Transverse colon (tissue), 4 donors: Measurements from ENCODE around the gene CNTNAP2. TPM values are rescaled to one million over a fixed set of nuclear protein-coding genes. Genes with fewer than 3 reads are reported as not detected.

Experiments
- DNase-seq: peaks from one replicate; pipeline ENCODE4 v3.0.0-alpha.2; 2019
- H3K27ac ChIP-seq, 4 donors: fragments of 200-600 bp; sonication (generic); 2 replicates each; pipeline ENCODE4 v1.5.1; 2016 to 2018; ENCODE audit warnings: inconsistent platforms in 4 of 4
- H3K27me3 ChIP-seq: fragments of 200-600 bp; sonication (generic); 2 replicates; pipeline ENCODE4 v1.5.1; 2017; ENCODE audit warnings: inconsistent platforms
- H3K36me3 ChIP-seq, 4 donors: fragments of 200-600 bp; sonication (generic); 2 replicates each; pipeline ENCODE4 v1.5.1; 2017 to 2019; ENCODE audit warnings: inconsistent platforms in 4 of 4
- H3K4me1 ChIP-seq, 4 donors: fragments of 200-600 bp; sonication (generic); 2 replicates each; pipeline ENCODE4 v1.5.1; 2017 to 2020; ENCODE audit warnings: inconsistent platforms in 4 of 4
- H3K4me3 ChIP-seq, 4 donors: fragments of 200-600 bp; sonication (generic); 1 replicate in 1 of 4; 2 replicates in 3 of 4; pipeline versions ENCODE4 v1.5.1 to v1.6.1; 2017 to 2019; ENCODE audit warnings: inconsistent platforms in 4 of 4
- H3K9me3 ChIP-seq, 2 donors: fragments of 200-600 bp; sonication (generic); 2 replicates each; pipeline ENCODE4 v1.5.1; 2017 to 2019; ENCODE audit warnings: inconsistent platforms in 2 of 2
- EP300 ChIP-seq: sonication (generic); formaldehyde crosslinking; IDR thresholded peaks from one replicate; pipeline ENCODE4 v1.6.1; 2017; ENCODE audit warnings: antibody characterized with exemption, low read depth
- POLR2A ChIP-seq: fragments of 450-650 bp; IDR thresholded peaks from one replicate; pipeline ENCODE4 v1.6.1; 2016; ENCODE audit warnings: antibody characterized with exemption, mild to moderate bottlenecking, moderate library complexity
- POLR2AphosphoS5 ChIP-seq, 3 donors: sonication (generic); formaldehyde crosslinking; IDR thresholded peaks; one replicate each; pipeline ENCODE4 v1.6.1; 2016; ENCODE audit warnings: antibody characterized with exemption in 3 of 3
- WGBS, 2 donors: methylation state at CpG; one replicate each; pipeline ENCODE4 v1.1.5; 2018; ENCODE audit warnings: low coverage in 1 of 2; 5-methylcytosine and 5-hydroxymethylcytosine counted together
- in situ Hi-C, 4 donors: fragments of 200-750 bp; cut with MboI; loops; one replicate each; pipeline versions ENCODE4 v1.15.0 to v1.15.1; 2017; ENCODE audit warnings: low sequenced_read_pairs in 3 of 4, low pct_ligation_motif_present in 1 of 4, low pct_unique_long_range_greater_than_20kb in 1 of 4
- intact Hi-C: fragments of 100-400 bp; cut with DNase I; formaldehyde crosslinking; loops from one replicate; pipeline ENCODE4 v1.15.1; 2023; ENCODE audit warnings: low total_unique reads
- total RNA-seq, 4 donors: library from RNA; depleted of rRNA; stranded (reverse); fragments of >200 nt; gene quantifications; one replicate each; pipeline ENCODE4 v1.1.0, GENCODE V29; 2016
- TF ChIP-seq, protein P1 (sequence below), 5 experiments: fragments of 200-600 bp in 3 of 5; fragments of 450-650 bp in 2 of 5; sonication (generic) in 3 of 5; IDR thresholded peaks; 1 replicate in 2 of 5; 2 replicates in 3 of 5; pipeline ENCODE4 v1.5.1; 2016 to 2017; ENCODE audit warnings: antibody characterized with exemption in 5 of 5, inconsistent platforms in 3 of 5, mild to moderate bottlenecking in 2 of 5, moderate library complexity in 1 of 5

Gene CNTNAP2
- total RNA-seq, 4 donors from 2014 or later = 0.60 to 2.9 (median 2.4) TPM

DNA sequence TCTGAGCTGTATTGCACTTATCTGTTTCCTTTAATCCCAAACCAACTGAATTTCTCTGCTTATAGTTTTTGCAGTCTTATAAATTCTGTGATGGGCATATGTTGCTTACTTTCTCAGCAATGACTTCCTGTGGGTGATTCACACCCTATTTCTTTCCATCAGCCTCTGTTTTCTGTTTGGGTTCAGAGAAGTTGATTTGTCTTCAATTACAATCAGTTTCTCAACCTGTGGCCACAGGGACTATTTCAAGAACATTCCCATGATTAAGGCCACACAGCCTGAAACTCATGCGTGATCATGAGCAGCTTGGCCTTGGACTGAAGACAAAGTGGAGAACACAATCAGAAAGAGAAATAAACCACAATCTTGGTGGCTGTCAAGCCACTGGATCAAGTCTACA, 1299.4 kb downstream of the CNTNAP2 start:
- Histone ChIP-seq H3K4me3 (no peak overlapping the region), H3K36me3 (no peaks in the 10 kb centered on the region), H3K9me3 (no peaks in the 10 kb centered on the region), H3K4me1 (no peaks in the 10 kb centered on the region), H3K27ac (no peak overlapping the region), H3K27me3 (no peaks in the 10 kb centered on the region)
- no peak for DNase-seq
- intact Hi-C loops (no loop called here), in situ Hi-C loops (no loop called here)
- WGBS, 2 donors = 100% methylated on average over 1 of the region's 1 CpG; no CpG with 5 or more reads in 1 of the 2 donors
- TF ChIP-seq, protein P1, sequence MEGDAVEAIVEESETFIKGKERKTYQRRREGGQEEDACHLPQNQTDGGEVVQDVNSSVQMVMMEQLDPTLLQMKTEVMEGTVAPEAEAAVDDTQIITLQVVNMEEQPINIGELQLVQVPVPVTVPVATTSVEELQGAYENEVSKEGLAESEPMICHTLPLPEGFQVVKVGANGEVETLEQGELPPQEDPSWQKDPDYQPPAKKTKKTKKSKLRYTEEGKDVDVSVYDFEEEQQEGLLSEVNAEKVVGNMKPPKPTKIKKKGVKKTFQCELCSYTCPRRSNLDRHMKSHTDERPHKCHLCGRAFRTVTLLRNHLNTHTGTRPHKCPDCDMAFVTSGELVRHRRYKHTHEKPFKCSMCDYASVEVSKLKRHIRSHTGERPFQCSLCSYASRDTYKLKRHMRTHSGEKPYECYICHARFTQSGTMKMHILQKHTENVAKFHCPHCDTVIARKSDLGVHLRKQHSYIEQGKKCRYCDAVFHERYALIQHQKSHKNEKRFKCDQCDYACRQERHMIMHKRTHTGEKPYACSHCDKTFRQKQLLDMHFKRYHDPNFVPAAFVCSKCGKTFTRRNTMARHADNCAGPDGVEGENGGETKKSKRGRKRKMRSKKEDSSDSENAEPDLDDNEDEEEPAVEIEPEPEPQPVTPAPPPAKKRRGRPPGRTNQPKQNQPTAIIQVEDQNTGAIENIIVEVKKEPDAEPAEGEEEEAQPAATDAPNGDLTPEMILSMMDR (IDR thresholded peaks at IDR 0.05) = no peak
- TF ChIP-seq POLR2A (no peak), POLR2AphosphoS5 (IDR thresholded peaks at IDR 0.05) (no peak), EP300 (no peak)

DNA sequence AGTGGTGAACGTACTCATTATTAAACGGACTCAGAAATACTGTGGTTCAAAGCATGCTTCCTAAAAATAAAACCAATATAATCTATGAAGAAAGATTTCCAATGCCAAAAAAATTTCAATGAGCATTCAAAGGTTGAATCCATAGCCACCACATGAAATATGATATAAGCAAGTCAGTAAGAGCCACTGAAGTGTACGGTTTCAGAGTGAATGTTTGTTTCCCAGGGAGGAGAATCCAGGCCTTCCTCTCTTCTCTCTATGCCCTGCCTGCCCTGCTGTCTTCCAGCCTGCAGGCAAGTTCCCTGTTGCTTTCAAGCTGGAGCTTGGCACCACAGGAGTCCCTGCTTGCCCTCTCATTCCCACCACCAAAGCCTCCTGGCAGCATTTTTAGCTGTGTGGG, 1302.4 kb downstream of the CNTNAP2 start:
- Histone ChIP-seq H3K4me1 (no peaks in the 10 kb centered on the region), H3K4me3 (no peak overlapping the region), H3K27ac (no peak overlapping the region), H3K36me3 (no peaks in the 10 kb centered on the region), H3K9me3 (no peaks in the 10 kb centered on the region), H3K27me3 (no peaks in the 10 kb centered on the region)
- in situ Hi-C loops = no loop called here
- intact Hi-C loops = no loop called here
- DNase-seq = no peak
- 72 to 100% methylated on average over 2 to 3 of the region's 3 CpGs for WGBS, 2 donors
- no peak for TF ChIP-seq POLR2AphosphoS5 (IDR thresholded peaks at IDR 0.05)
- no peak for TF ChIP-seq POLR2A
- TF ChIP-seq EP300 = no peak
- TF ChIP-seq, protein P1 (IDR thresholded peaks at IDR 0.05) = no peak

DNA sequence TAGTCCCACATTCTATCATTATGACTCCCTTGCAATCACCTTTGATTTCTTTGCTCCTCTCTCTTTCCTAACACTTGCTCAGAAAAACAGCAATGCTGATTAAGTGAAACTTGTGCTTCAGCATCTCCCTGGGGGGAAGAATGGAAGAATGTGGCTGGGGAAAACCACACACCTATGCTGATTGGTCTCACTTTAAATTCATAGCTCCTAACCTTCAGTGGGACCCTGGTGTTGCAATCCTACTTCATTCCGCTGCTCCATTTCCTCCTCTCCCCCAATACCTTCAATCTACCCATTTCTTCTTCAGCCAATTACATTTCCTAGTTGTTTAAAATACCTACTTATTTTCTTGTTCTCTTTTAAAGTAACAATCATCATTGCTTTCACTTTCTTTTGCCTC, 1307.3 kb downstream of the CNTNAP2 start:
- Histone ChIP-seq H3K4me3 (no peak overlapping the region), H3K9me3 (no peaks in the 10 kb centered on the region), H3K36me3 (no peaks in the 10 kb centered on the region), H3K27ac (no peak overlapping the region), H3K4me1 (no peaks in the 10 kb centered on the region), H3K27me3 (no peaks in the 10 kb centered on the region)
- in situ Hi-C loops (no loop called here), intact Hi-C loops (no loop called here)
- TF ChIP-seq EP300 (no peak), POLR2AphosphoS5 (IDR thresholded peaks at IDR 0.05) (no peak), POLR2A (no peak)
- TF ChIP-seq, protein P1 (IDR thresholded peaks at IDR 0.05) = no peak
- WGBS, 2 donors = 83 to 94% methylated on average over 1 of the region's 1 CpG
- no peak for DNase-seq

DNA sequence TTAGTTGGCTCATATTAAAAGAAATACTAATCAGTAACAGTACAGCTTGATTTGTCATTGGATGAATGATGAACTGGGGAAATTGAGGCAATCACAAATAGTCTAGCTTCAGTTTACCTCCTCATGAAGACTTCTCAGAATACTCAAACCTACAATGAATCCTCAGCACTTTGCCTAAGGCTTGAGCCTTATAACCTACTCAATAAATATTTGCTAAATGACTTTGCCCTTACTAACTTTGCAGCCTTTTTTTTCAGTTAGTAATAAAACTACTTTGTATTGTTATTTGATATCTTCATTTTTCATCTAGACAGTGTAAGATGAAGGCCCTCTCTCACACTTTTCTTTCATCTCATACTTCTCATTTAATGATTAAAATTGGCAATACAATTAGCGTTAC, 1311.5 kb downstream of the CNTNAP2 start:
- intact Hi-C loops (no loop called here), in situ Hi-C loops (no loop called here)
- no peak overlapping the region for H3K27ac ChIP-seq
- WGBS, 2 donors = 93% methylated on average over 1 of the region's 1 CpG
- no peaks in the 10 kb centered on the region for H3K4me1 ChIP-seq
- H3K4me3 ChIP-seq = no peak overlapping the region
- TF ChIP-seq, protein P1 (IDR thresholded peaks at IDR 0.05) = no peak
- TF ChIP-seq POLR2AphosphoS5 (IDR thresholded peaks at IDR 0.05) = no peak
- TF ChIP-seq POLR2A = no peak
- TF ChIP-seq EP300 = no peak
- no peaks in the 10 kb centered on the region for H3K27me3 ChIP-seq
- H3K9me3 ChIP-seq = no peaks in the 10 kb centered on the region
- no peaks in the 10 kb centered on the region for H3K36me3 ChIP-seq
- no peak for DNase-seq
